ENCODE measurements around the gene CRBN. TPM values are rescaled to one million over a fixed set of nuclear protein-coding genes. Genes with fewer than 3 reads are reported as not detected.

The CRBN gene
- total RNA-seq, 1 experiment from 2014 or later = 18.7 TPM

GRCh38 chr3:3200632-3201212 lies 21.2 kb upstream of the CRBN start:
- POLR2A ChIA-PET = no interaction called here
- H3K4me3 ChIP-seq (ENCODE audit: low read depth in 2 of 2, low read length in 2 of 2) = no peak overlapping the region
- intact Hi-C loops (cut with micrococcal nuclease; ENCODE audit: unreplicated experiment) = loop anchor here (5.0 kb wide), 2 partner anchors 797 to 1072 kb away; no protein-coding TSS in a partner anchor
- CTCF ChIA-PET = interaction anchor here (1.5 to 2.1 kb wide), 2 partner anchors 797 to 1072 kb away, joined by 7 to 9 read pairs; no protein-coding TSS in a partner anchor
- no peaks in the 10 kb centered on the region for H3K36me3 ChIP-seq (ENCODE audit: control insufficient read depth, insufficient read depth, low read length)
- in situ Hi-C loops (cut with HindIII; ENCODE audit: low pct_unique_long_range_greater_than_20kb, low sequenced_read_pairs) = no loop called here
- no peak overlapping the region for H3K27ac ChIP-seq (ENCODE audit: low read length)
- H3K4me1 ChIP-seq (ENCODE audit: control insufficient read depth, insufficient read depth, low read length) = no peaks in the 10 kb centered on the region
- H3K9me3 ChIP-seq (ENCODE audit: control insufficient read depth, insufficient read depth, low read depth, low read length) = no peaks in the 10 kb centered on the region
- DNase-seq (ENCODE audit: low read depth, low spot score) (peak; percentile 33), ATAC-seq (no peak; the same call in 1 of the 2 replicates)
- no peaks in the 10 kb centered on the region for H3K27me3 ChIP-seq (ENCODE audit: control insufficient read depth, insufficient read depth, low read length)
- BruUV-seq (replicated peaks) = no TSS peak
- TF ChIP-seq CTCF (IDR thresholded peaks at IDR 0.05) = peak; percentile 76
- TF ChIP-seq TCF7L2 (IDR thresholded peaks at IDR 0.05; ENCODE audit: low read depth, low read length) = no peak

DNA sequence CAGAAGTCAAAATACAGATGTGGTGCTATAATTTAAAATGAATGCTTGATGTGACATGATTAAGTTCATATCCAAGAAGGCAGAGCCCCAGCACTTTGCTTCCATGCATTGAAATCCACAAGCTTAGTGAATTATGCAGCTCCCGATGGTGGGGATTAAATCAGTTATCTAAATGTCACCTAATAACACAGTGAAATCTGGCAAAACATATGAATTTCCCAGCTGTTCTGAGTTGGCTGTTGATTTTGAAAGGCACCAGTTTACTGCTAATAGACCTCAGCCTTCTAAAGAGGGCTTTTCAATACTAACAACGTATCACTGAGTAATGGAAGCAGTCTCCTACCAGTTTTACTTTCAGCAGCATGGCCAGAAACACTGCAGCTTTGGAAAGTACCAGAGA lies 19.8 kb upstream of the CRBN start:
- in situ Hi-C loops (cut with HindIII; ENCODE audit: low pct_unique_long_range_greater_than_20kb, low sequenced_read_pairs) = no loop called here
- Histone ChIP-seq H3K27ac (ENCODE audit: low read length) (no peak overlapping the region), H3K4me3 (ENCODE audit: low read depth in 2 of 2, low read length in 2 of 2) (no peak overlapping the region), H3K9me3 (ENCODE audit: control insufficient read depth, insufficient read depth, low read depth, low read length) (no peaks in the 10 kb centered on the region), H3K36me3 (ENCODE audit: control insufficient read depth, insufficient read depth, low read length) (no peaks in the 10 kb centered on the region), H3K27me3 (ENCODE audit: control insufficient read depth, insufficient read depth, low read length) (no peaks in the 10 kb centered on the region), H3K4me1 (ENCODE audit: control insufficient read depth, insufficient read depth, low read length) (no peaks in the 10 kb centered on the region)
- ChIA-PET POLR2A (no interaction called here), CTCF (interaction anchor here (0.6 to 2.1 kb wide), 2 partner anchors 63 to 799 kb away, joined by 3 to 9 read pairs; no protein-coding TSS in a partner anchor)
- intact Hi-C loops (cut with micrococcal nuclease; ENCODE audit: unreplicated experiment) = no loop called here
- ATAC-seq = no peak
- BruUV-seq (replicated peaks) = no TSS peak
- no peak for DNase-seq (ENCODE audit: low read depth, low spot score)
- no peak for TF ChIP-seq SIN3A (IDR thresholded peaks at IDR 0.05; ENCODE audit: borderline replicate concordance, insufficient read depth, low read depth, low read length)
- no peak for TF ChIP-seq CTCF (IDR thresholded peaks at IDR 0.05)

GRCh38 chr3:3196148-3196861 lies 16.8 kb upstream of the CRBN start:
- Histone ChIP-seq H3K4me1 (ENCODE audit: control insufficient read depth, insufficient read depth, low read length) (no peaks in the 10 kb centered on the region), H3K27me3 (ENCODE audit: control insufficient read depth, insufficient read depth, low read length) (no peaks in the 10 kb centered on the region; the same call in 1 of the 2 replicates), H3K9me3 (ENCODE audit: control insufficient read depth, insufficient read depth, low read depth, low read length) (no peaks in the 10 kb centered on the region), H3K27ac (ENCODE audit: low read length) (no peak overlapping the region), H3K36me3 (ENCODE audit: control insufficient read depth, insufficient read depth, low read length) (no peaks in the 10 kb centered on the region), H3K4me3 (ENCODE audit: low read depth in 2 of 2, low read length in 2 of 2) (no peak overlapping the region)
- ChIA-PET POLR2A (no interaction called here), CTCF (no interaction called here)
- TF ChIP-seq, protein P1, sequence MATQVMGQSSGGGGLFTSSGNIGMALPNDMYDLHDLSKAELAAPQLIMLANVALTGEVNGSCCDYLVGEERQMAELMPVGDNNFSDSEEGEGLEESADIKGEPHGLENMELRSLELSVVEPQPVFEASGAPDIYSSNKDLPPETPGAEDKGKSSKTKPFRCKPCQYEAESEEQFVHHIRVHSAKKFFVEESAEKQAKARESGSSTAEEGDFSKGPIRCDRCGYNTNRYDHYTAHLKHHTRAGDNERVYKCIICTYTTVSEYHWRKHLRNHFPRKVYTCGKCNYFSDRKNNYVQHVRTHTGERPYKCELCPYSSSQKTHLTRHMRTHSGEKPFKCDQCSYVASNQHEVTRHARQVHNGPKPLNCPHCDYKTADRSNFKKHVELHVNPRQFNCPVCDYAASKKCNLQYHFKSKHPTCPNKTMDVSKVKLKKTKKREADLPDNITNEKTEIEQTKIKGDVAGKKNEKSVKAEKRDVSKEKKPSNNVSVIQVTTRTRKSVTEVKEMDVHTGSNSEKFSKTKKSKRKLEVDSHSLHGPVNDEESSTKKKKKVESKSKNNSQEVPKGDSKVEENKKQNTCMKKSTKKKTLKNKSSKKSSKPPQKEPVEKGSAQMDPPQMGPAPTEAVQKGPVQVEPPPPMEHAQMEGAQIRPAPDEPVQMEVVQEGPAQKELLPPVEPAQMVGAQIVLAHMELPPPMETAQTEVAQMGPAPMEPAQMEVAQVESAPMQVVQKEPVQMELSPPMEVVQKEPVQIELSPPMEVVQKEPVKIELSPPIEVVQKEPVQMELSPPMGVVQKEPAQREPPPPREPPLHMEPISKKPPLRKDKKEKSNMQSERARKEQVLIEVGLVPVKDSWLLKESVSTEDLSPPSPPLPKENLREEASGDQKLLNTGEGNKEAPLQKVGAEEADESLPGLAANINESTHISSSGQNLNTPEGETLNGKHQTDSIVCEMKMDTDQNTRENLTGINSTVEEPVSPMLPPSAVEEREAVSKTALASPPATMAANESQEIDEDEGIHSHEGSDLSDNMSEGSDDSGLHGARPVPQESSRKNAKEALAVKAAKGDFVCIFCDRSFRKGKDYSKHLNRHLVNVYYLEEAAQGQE (IDR thresholded peaks at IDR 0.05; ENCODE audit: insufficient read depth in 1 of 2, low read depth in 2 of 2, low read length in 1 of 2) = no peak
- TF ChIP-seq POLR2AphosphoS5 (IDR thresholded peaks at IDR 0.05; ENCODE audit: low read depth, low read length) (no peak), SIN3A (IDR thresholded peaks at IDR 0.05; ENCODE audit: borderline replicate concordance, insufficient read depth, low read depth, low read length) (no peak), CTCF (IDR thresholded peaks at IDR 0.05) (peak; percentile 77), TCF7L2 (IDR thresholded peaks at IDR 0.05; ENCODE audit: low read depth, low read length) (no peak)
- DNase-seq (ENCODE audit: low read depth, low spot score) = no peak
- in situ Hi-C loops (cut with HindIII; ENCODE audit: low pct_unique_long_range_greater_than_20kb, low sequenced_read_pairs) = no loop called here
- BruUV-seq (replicated peaks) = no TSS peak
- ATAC-seq = 0 out of 2 replicates have a peak, but pooled peaks have one; percentile 63
- intact Hi-C loops (cut with micrococcal nuclease; ENCODE audit: unreplicated experiment) = loop anchor here (1.0 kb wide), 1 partner anchor 1094 kb away; no protein-coding TSS in a partner anchor
